GM18511 (cell line): ENCODE data around the gene SBK2.
"Not testable (repeated sequence)": the region's sequence is repeated elsewhere in the genome, so short reads cannot be mapped to it uniquely, and the experiment has no call there.

Experiments
- ATAC-seq: cut with Tn5 transposase; IDR thresholded peaks from one replicate; pipeline ENCODE4 v1.9.1; 2021; ENCODE audit warnings: mild to moderate bottlenecking, moderate library complexity; ENCODE audit not compliant: unreplicated experiment

Gene SBK2

GRCh38 chr19:55503502-55504251 is 33.3 kb downstream of the SBK2 start:
- peak; percentile 96 for ATAC-seq

GRCh38 chr19:55503157-55503501 is 33.8 kb downstream of the SBK2 start:
- ATAC-seq = no peak

GRCh38 chr19:55502197-55502952 is 34.6 kb downstream of the SBK2 start:
- no peak for ATAC-seq

GRCh38 chr19:55500368-55500952 is 36.5 kb downstream of the SBK2 start:
- no peak for ATAC-seq

- ATAC-seq = no peak
Observed at GRCh38 chr19:55498246-55498840, 38.6 kb downstream of the SBK2 start.

- no peak for ATAC-seq
Observed at GRCh38 chr19:55497763-55498162, 39.2 kb downstream of the SBK2 start.

GRCh38 chr19:55496820-55497219 is 40.1 kb downstream of the SBK2 start:
- ATAC-seq = not testable (repeated sequence)

- no peak for ATAC-seq
Observed at GRCh38 chr19:55495646-55496349, 41.1 kb downstream of the SBK2 start.

GRCh38 chr19:55494172-55494761 is 42.7 kb downstream of the SBK2 start:
- ATAC-seq = no peak

GRCh38 chr19:55493645-55494171 is 43.2 kb downstream of the SBK2 start:
- no peak for ATAC-seq

GRCh38 chr19:55493052-55493644 is 43.8 kb downstream of the SBK2 start:
- no peak for ATAC-seq

GRCh38 chr19:55492362-55492944 is 44.5 kb downstream of the SBK2 start:
- no peak for ATAC-seq

- no peak for ATAC-seq
Observed at GRCh38 chr19:55491546-55492360, 45.2 kb downstream of the SBK2 start.

GRCh38 chr19:55490478-55491432 is 46.2 kb downstream of the SBK2 start:
- no peak for ATAC-seq

GRCh38 chr19:55489711-55490477 is 47.0 kb downstream of the SBK2 start:
- no peak for ATAC-seq

- ATAC-seq = no peak
Observed at GRCh38 chr19:55488986-55489710, 47.8 kb downstream of the SBK2 start.
